Stimulated activated CD4-positive, alpha-beta T cell treated with anti-CD3 and anti-CD28 coated beads, Interleukin-15, amount 100 ng/mL, for 48 hours (primary cell): ENCODE measurements around the gene FBXL4.

Source experiments
- DNase-seq, 2 donors: peaks; one replicate each; pipeline ENCODE4 v3.0.0-alpha.2; 2020; ENCODE audit warnings: low read depth in 2 of 2

The FBXL4 gene

GRCh38 chr6:98947411-98948292 is at the start of gene FBXL4:
TSS of gene FBXL4 (minus strand) at chr6:98947946. CDS start at chr6:98926988, 20,958 bp downstream.
- DNase-seq = peak; percentile 74 to 77

GRCh38 chr6:98995116-98995515 is 47.4 kb upstream of the FBXL4 start:
- DNase-seq = no peak

- DNase-seq = no peak
These were observed 44.8 kb upstream of the FBXL4 start for GRCh38 chr6:98992535-98992934.

- DNase-seq = no peak
These were observed 38.4 kb upstream of the FBXL4 start for GRCh38 chr6:98986071-98986615.

GRCh38 chr6:98985391-98985790 is 37.6 kb upstream of the FBXL4 start:
- DNase-seq = no peak

- no peak for DNase-seq
These were observed 36.4 kb upstream of the FBXL4 start for GRCh38 chr6:98984121-98984520.

- DNase-seq = no peak
These were observed 33.7 kb upstream of the FBXL4 start for GRCh38 chr6:98981473-98981872.

- DNase-seq = no peak
These were observed 33.1 kb upstream of the FBXL4 start for GRCh38 chr6:98980819-98981218.

- no peak for DNase-seq
These were observed 30.0 kb upstream of the FBXL4 start for GRCh38 chr6:98977671-98978292.

GRCh38 chr6:98976674-98977385 is 29.1 kb upstream of the FBXL4 start:
- no peak for DNase-seq

- DNase-seq = no peak
These were observed 27.7 kb upstream of the FBXL4 start for GRCh38 chr6:98975421-98975820.

- no peak for DNase-seq
These were observed 26.6 kb upstream of the FBXL4 start for GRCh38 chr6:98974309-98974708.

GRCh38 chr6:98973571-98973970 is 25.8 kb upstream of the FBXL4 start:
- no peak for DNase-seq

- DNase-seq = no peak
These were observed 23.6 kb upstream of the FBXL4 start for GRCh38 chr6:98971303-98971702.

GRCh38 chr6:98970469-98970868 is 22.7 kb upstream of the FBXL4 start:
- DNase-seq = no peak

- DNase-seq = no peak
These were observed 19.9 kb upstream of the FBXL4 start for GRCh38 chr6:98967616-98968015.

- no peak for DNase-seq
These were observed 11.9 kb upstream of the FBXL4 start for GRCh38 chr6:98959631-98960030.

GRCh38 chr6:98958776-98959175 is 11.0 kb upstream of the FBXL4 start:
- no peak for DNase-seq

- no peak for DNase-seq
These were observed 9.7 kb upstream of the FBXL4 start for GRCh38 chr6:98957450-98957849.

- DNase-seq = no peak
These were observed 1.8 kb upstream of the FBXL4 start for GRCh38 chr6:98949589-98949988.

GRCh38 chr6:98946879-98947410 is 801 bp downstream of the FBXL4 start:
- peak; percentile 9 to 12 for DNase-seq

- no peak for DNase-seq
These were observed 1.4 kb downstream of the FBXL4 start for GRCh38 chr6:98946266-98946878.
